ENCODE measurements around the gene ANKRD65. TPM values are rescaled to one million over a fixed set of nuclear protein-coding genes. Genes with fewer than 3 reads are reported as not detected.

The ANKRD65 gene
- total RNA-seq, 1 experiment from 2014 or later, result not detected

DNA sequence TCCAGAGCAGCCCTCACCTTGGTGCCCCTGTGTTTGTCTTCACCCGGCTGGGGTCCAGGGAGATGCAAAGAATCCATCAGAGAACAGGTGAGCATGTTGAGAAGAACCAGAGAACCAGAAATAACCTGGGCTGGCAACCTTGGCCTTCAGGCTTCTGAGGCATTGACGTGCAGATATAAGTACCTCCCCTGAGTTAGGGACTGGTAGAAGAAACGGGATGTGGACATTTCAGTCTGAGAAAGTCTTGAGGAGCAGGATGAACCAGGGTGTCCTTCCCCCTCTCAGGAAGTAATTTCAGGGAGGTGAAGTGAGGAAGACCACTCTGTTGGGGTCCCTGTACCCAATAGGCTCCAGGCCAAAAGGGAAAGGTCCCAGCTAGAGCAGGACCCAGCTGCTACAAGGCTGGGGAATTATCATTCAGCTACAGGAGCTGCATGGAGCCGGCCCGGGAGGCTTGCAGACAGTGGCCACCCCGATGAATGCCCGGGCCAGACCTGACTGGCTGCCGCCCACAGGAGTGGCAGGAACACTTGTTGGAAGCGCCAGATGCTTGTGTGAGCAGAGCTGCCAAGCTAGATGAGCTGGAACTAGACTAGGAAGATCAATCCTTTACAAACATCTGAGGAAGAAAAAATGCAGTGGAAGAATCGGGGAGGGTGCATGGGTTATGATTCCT lies 44.4 kb downstream of the ANKRD65 start:
- no peaks in the 10 kb centered on the region for H3K27me3 ChIP-seq (replicated peaks; ENCODE audit: insufficient read depth, low read depth, low read length, poor library complexity)
- intact Hi-C loops (cut with micrococcal nuclease; ENCODE audit: unreplicated experiment), result loop anchor here (10.0 kb wide), 1 partner anchor 262 kb away; the partner anchor contains the start of gene C1orf159
- no peak for DNase-seq (ENCODE audit: low spot score)
- H3K4me3 ChIP-seq (ENCODE audit: low read depth, low read length, poor library complexity, severe bottlenecking), result no peak overlapping the region
- ChIA-PET CTCF (no interaction called here), POLR2A (ENCODE audit: low non-redundant PET) (no interaction called here)
- no peak for TF ChIP-seq EZH2 (IDR thresholded peaks at IDR 0.05; ENCODE audit: borderline replicate concordance, low read depth, low read length, poor library complexity, severe bottlenecking)
- TF ChIP-seq, protein P1, sequence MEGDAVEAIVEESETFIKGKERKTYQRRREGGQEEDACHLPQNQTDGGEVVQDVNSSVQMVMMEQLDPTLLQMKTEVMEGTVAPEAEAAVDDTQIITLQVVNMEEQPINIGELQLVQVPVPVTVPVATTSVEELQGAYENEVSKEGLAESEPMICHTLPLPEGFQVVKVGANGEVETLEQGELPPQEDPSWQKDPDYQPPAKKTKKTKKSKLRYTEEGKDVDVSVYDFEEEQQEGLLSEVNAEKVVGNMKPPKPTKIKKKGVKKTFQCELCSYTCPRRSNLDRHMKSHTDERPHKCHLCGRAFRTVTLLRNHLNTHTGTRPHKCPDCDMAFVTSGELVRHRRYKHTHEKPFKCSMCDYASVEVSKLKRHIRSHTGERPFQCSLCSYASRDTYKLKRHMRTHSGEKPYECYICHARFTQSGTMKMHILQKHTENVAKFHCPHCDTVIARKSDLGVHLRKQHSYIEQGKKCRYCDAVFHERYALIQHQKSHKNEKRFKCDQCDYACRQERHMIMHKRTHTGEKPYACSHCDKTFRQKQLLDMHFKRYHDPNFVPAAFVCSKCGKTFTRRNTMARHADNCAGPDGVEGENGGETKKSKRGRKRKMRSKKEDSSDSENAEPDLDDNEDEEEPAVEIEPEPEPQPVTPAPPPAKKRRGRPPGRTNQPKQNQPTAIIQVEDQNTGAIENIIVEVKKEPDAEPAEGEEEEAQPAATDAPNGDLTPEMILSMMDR (conservative IDR thresholded peaks at IDR 0.05; ENCODE audit: low read depth, low read length), result no peak
- H3K36me3 ChIP-seq (ENCODE audit: insufficient read depth, low read length, poor library complexity, severe bottlenecking), result no peaks in the 10 kb centered on the region
- BruUV-seq (replicated peaks), result no TSS peak
- H3K4me1 ChIP-seq (ENCODE audit: insufficient read depth, low read length, poor library complexity, severe bottlenecking), result peaks cover 10% of the 10 kb centered on the region
- no peaks in the 10 kb centered on the region for H3K9me3 ChIP-seq (ENCODE audit: low read depth, low read length, poor library complexity, severe bottlenecking)
- no peak overlapping the region for H3K27ac ChIP-seq (ENCODE audit: low read depth, low read length, poor library complexity, severe bottlenecking)

DNA sequence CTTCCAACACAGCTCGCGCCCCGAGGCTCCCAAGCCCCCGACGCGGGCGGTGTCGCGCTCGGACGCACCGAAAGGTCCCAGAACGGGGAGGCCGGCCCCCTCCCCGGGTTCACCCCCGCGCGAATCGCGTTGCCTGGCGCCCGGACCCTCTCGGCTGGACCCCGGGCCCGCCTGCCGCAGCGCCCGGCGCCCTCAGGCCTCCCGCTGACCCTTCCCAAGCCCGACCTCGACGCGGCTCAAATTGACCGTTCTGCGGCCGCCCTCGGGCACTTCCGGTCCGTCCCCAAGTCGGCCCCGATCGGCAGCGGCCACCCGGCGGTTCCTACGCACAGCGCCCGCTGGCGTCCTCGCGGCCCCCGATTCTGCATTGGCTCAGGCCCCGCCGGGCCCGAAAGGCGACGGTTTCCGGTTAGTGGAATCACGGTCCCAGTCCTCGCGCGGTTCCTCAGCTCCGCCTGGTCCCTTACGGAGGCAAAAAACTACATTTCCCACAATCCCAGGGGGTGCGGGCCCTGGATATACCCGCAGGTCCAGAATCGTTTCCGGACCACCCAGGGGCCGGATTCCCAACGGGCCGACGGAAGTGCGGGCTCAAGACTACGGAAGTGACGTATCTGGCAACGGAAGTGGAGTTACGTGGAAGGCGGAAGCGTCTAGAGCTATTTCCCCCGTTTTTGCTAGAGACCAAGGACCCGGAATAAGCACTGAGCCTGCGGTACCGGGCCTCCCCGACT lies 46.0 kb downstream of the ANKRD65 start, which contains the start of gene AURKAIP1:
Gene AURKAIP1 (minus strand): TSS at position 279 of the 734 bp plus-strand sequence. CDS start 451 bp downstream, outside the sequence.
- no peaks in the 10 kb centered on the region for H3K36me3 ChIP-seq (ENCODE audit: insufficient read depth, low read length, poor library complexity, severe bottlenecking)
- H3K4me1 ChIP-seq (ENCODE audit: insufficient read depth, low read length, poor library complexity, severe bottlenecking), result peaks cover 10% of the 10 kb centered on the region
- peak; percentile 100 for DNase-seq (ENCODE audit: low spot score)
- BruUV-seq (replicated peaks), result no TSS peak
- H3K27ac ChIP-seq (ENCODE audit: low read depth, low read length, poor library complexity, severe bottlenecking), result peak within 1 kb of the TSS; percentile 93
- ChIA-PET CTCF (interaction anchor here (0.5 to 1.2 kb wide), 4 partner anchors 16 to 450 kb away, joined by 3 to 4 read pairs (median 3); no protein-coding TSS in a partner anchor), POLR2A (ENCODE audit: low non-redundant PET) (interaction anchor here (0.6 kb wide), 2 partner anchors 32 to 211 kb away, joined by 3 read pairs; partner anchors contain the start of gene MRPL20)
- no peak for TF ChIP-seq EZH2 (IDR thresholded peaks at IDR 0.05; ENCODE audit: borderline replicate concordance, low read depth, low read length, poor library complexity, severe bottlenecking)
- TF ChIP-seq, protein P1 (conservative IDR thresholded peaks at IDR 0.05; ENCODE audit: low read depth, low read length), result peak; percentile 45; the same call in 1 of the 2 replicates
- no peaks in the 10 kb centered on the region for H3K9me3 ChIP-seq (ENCODE audit: low read depth, low read length, poor library complexity, severe bottlenecking)
- peak within 1 kb of the TSS; percentile 98 for H3K4me3 ChIP-seq (ENCODE audit: low read depth, low read length, poor library complexity, severe bottlenecking)
- intact Hi-C loops (cut with micrococcal nuclease; ENCODE audit: unreplicated experiment), result loop anchor here (1.0 to 10.0 kb wide), 2 partner anchors 32 to 260 kb away; partner anchors contain the start of genes C1orf159 and MRPL20
- no peaks in the 10 kb centered on the region for H3K27me3 ChIP-seq (replicated peaks; ENCODE audit: insufficient read depth, low read depth, low read length, poor library complexity)

DNA sequence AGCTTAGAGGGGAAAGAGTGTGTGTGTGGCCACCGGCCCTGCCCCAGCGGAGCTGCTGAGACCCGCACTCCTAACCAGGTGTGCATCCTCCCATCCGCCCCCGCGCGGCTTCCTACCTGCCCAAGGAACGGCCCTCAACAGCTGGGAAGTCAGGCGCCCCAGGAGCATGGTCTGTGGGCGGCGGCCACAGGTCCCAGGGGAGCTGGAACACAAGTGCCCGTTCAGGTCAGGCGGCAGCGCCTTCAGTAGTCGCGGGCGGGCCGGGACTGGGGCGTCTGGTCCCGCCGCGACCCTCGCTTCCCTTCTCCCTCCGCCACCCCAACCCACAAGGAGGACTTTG lies 46.5 kb downstream of the ANKRD65 start:
- DNase-seq (ENCODE audit: low spot score), result no peak
- TF ChIP-seq, protein P1 (conservative IDR thresholded peaks at IDR 0.05; ENCODE audit: low read depth, low read length), result no peak
- no peak for TF ChIP-seq EZH2 (IDR thresholded peaks at IDR 0.05; ENCODE audit: borderline replicate concordance, low read depth, low read length, poor library complexity, severe bottlenecking)
- H3K4me1 ChIP-seq (ENCODE audit: insufficient read depth, low read length, poor library complexity, severe bottlenecking), result peaks cover 10% of the 10 kb centered on the region
- intact Hi-C loops (cut with micrococcal nuclease; ENCODE audit: unreplicated experiment), result loop anchor here (10.0 kb wide), 1 partner anchor 260 kb away; the partner anchor contains the start of gene C1orf159
- peak overlapping the region; percentile 93 for H3K27ac ChIP-seq (ENCODE audit: low read depth, low read length, poor library complexity, severe bottlenecking)
- H3K9me3 ChIP-seq (ENCODE audit: low read depth, low read length, poor library complexity, severe bottlenecking), result no peaks in the 10 kb centered on the region
- H3K27me3 ChIP-seq (replicated peaks; ENCODE audit: insufficient read depth, low read depth, low read length, poor library complexity), result no peaks in the 10 kb centered on the region
- peak overlapping the region; percentile 98 for H3K4me3 ChIP-seq (ENCODE audit: low read depth, low read length, poor library complexity, severe bottlenecking)
- no TSS peak for BruUV-seq (replicated peaks)
- no peaks in the 10 kb centered on the region for H3K36me3 ChIP-seq (ENCODE audit: insufficient read depth, low read length, poor library complexity, severe bottlenecking)
- ChIA-PET CTCF (interaction anchor here (1.2 kb wide), 1 partner anchor 25 kb away, joined by 4 read pairs; no protein-coding TSS in a partner anchor), POLR2A (ENCODE audit: low non-redundant PET) (no interaction called here)
